Choroid plexus epithelial cell (primary cell): ENCODE measurements around the gene TMEM144.

Source experiments
- DNase-seq: peaks from one replicate; pipeline ENCODE4 v3.0.0-alpha.2; 2010; ENCODE audit warnings: low read depth
- H3K4me3 ChIP-seq: 2 replicates; pipeline ENCODE4 v1.5.1; 2011; ENCODE audit warnings: low read depth, mild to moderate bottlenecking, control low read depth, low read length, moderate library complexity
- TF ChIP-seq, protein P1 (sequence below): conservative IDR thresholded peaks from 2 replicates; pipeline ENCODE4 v1.5.1; 2011; ENCODE audit warnings: low read depth, mild to moderate bottlenecking, control low read depth, inconsistent platforms, low read length, moderate library complexity

TMEM144 gene

GRCh38 chr4:158280856-158281255 lies 70.6 kb downstream of the TMEM144 start:
- TF ChIP-seq, protein P1, sequence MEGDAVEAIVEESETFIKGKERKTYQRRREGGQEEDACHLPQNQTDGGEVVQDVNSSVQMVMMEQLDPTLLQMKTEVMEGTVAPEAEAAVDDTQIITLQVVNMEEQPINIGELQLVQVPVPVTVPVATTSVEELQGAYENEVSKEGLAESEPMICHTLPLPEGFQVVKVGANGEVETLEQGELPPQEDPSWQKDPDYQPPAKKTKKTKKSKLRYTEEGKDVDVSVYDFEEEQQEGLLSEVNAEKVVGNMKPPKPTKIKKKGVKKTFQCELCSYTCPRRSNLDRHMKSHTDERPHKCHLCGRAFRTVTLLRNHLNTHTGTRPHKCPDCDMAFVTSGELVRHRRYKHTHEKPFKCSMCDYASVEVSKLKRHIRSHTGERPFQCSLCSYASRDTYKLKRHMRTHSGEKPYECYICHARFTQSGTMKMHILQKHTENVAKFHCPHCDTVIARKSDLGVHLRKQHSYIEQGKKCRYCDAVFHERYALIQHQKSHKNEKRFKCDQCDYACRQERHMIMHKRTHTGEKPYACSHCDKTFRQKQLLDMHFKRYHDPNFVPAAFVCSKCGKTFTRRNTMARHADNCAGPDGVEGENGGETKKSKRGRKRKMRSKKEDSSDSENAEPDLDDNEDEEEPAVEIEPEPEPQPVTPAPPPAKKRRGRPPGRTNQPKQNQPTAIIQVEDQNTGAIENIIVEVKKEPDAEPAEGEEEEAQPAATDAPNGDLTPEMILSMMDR, result no peak
- H3K4me3 ChIP-seq, result no peak overlapping the region
- no peak for DNase-seq

DNA sequence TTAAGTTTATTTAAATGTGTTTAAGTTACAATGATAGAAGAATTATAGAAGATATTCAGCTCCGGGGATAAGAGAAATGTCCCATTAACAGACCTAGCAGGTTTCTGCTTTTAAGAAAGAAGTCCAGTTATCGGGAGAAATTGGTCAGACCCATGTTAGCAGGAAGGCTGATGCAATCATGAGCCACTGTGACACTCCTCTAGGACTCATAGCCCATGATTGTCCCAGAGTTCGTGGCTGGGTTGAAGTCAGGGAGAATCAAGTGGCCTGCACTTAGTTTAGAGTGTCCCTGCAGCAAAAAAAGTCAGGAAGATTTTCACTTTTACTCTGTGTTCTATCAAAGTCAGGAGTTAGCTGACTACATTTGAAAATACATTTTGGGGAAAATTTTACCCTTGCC lies 72.0 kb downstream of the TMEM144 start:
- DNase-seq, result peak; percentile 17
- no peak overlapping the region for H3K4me3 ChIP-seq
- TF ChIP-seq, protein P1, result no peak

GRCh38 chr4:158285429-158286216 lies 75.3 kb downstream of the TMEM144 start:
- DNase-seq, result no peak
- TF ChIP-seq, protein P1, result no peak
- no peak overlapping the region for H3K4me3 ChIP-seq

GRCh38 chr4:158290912-158291311 lies 80.6 kb downstream of the TMEM144 start:
- no peak overlapping the region for H3K4me3 ChIP-seq
- TF ChIP-seq, protein P1, result no peak
- DNase-seq, result no peak

GRCh38 chr4:158291334-158292055 lies 81.2 kb downstream of the TMEM144 start:
- DNase-seq, result no peak
- no peak overlapping the region for H3K4me3 ChIP-seq
- TF ChIP-seq, protein P1, result no peak

GRCh38 chr4:158292156-158292555 lies 81.9 kb downstream of the TMEM144 start:
- no peak for DNase-seq
- TF ChIP-seq, protein P1, result no peak
- H3K4me3 ChIP-seq, result no peak overlapping the region
